Activated naive CD8-positive, alpha-beta T cell treated with anti-CD3 and anti-CD28 coated beads, Interleukin-2, amount 50 U/mL, for 16 hours (primary cell): ENCODE measurements around the gene TMEM150C.
"Not testable (repeated sequence)": the region's sequence is repeated elsewhere in the genome, so short reads cannot be mapped to it uniquely, and the experiment has no call there.

Experiments used
- DNase-seq: peaks from one replicate; pipeline ENCODE4 v3.0.0-alpha.2; 2020; ENCODE audit warnings: low read depth, low spot score

TMEM150C gene

DNA sequence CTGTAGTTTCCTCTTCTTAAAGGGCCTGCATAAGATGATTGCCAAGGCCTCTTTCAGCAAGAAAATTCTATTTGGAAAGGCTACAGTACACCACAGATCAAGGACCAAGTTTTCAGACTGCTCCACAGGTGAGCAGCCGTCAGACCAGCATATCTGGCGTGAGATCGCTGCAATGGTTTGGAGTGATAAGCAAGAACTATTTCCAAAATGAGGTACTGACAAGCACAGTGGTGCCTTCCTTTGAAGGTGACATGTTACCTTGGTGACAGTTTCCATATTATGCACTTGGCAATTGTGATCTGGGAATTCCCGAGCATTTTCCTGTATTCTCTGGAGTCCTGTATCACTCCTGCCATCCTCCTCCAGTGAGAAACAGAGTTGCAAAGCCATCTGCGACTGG lies 7.3 kb upstream of the TMEM150C start:
- no peak for DNase-seq

DNA sequence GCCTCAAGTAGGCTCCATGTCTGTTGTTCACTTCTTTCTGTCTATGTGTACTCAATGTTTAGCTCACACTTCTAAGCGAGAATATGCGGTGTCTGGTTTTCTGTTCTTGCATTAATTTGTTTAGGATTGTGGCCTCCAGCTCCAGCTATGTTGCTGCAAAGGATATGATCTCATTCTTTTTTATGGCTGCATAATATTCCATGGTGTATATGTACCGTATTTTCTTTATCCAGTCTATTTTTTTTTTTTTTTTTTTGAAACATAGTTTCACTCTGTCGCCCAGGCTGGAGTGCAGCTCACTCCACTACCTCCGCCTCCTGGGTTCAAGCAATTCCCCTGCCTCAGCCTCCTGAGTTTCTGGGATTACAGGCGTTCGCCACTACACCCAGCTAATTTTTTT lies 5.7 kb upstream of the TMEM150C start:
- no peak for DNase-seq

- DNase-seq: no peak
These were observed 721 bp upstream of the TMEM150C start for GRCh38 chr4:82562564-82562854.

DNA sequence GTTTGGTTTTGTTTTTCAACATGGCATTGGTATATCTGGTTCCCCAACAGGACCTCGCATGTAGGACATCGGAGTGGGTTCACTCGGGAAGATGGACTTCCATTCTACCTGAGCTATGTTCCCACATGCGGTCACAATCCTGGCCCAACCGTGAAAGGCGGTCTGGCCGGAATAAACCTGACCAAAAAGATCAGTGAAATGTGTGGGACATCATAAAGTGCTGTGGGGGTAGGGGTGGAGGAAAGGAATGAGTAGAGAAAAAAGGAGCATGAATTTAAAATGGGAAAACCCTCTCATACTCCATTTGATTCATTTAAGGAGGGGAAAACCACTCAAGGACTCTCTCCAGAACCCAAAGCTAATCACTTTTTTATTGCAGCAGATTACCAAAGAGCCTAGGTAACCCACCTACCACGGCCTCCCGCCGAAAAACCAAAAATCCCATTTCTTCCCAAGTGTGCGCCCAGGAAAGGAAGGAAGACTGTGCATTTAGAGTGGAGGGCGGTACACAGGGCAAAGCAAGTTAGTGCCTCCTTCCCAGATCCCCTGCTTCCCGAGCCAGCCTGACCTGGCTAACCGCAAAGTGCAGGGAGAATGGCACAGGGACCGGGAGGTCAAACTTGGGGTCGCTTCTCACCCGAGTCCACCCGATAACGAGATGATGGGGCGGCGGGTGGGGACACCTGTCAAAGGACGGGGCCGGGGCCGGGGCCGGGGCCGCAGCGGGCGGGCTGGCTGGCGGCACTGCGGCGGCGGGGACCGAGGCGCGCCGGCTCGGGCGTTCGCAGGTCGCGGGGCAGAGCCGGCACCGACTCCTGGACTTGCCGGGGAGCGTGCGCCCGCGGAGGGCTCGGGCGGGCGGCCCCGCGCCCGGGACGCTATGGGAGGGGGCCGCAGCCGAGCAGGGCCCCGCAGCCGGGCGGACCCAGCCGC lies 669 bp downstream of the TMEM150C start:
- no peak for DNase-seq

GRCh38 chr4:82559735-82560120 lies 2.1 kb downstream of the TMEM150C start:
- DNase-seq: no peak

DNA sequence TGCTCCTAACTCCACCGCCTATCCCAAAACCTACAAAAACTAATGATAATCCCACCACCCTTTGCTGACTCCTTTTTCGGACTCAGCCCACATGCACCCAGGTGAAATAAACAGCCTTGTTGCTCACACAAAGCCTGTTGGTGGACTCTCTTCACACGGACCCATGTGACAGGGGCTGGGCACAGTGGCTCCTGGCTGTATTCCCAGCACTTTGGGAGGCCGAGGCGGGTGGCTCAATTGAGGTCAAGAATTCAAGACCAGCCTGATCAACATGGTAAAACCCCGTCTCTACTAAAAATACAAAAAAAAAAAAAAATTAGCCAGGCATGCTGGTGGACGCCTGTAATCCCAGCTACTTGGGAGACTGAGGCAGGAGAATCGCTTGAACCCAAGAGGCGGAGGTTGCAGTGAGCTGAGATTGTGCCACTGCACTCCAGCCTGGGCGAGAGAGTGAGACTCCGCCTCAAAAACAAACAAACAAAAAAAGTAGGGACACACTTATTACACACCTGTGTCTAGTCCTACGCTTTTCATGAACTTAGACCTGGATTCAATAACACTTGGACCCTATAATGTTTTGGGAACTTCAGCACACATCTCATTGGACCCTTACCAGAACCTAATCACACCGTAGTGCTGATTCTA lies 2.6 kb downstream of the TMEM150C start:
- not testable (repeated sequence) for DNase-seq

DNA sequence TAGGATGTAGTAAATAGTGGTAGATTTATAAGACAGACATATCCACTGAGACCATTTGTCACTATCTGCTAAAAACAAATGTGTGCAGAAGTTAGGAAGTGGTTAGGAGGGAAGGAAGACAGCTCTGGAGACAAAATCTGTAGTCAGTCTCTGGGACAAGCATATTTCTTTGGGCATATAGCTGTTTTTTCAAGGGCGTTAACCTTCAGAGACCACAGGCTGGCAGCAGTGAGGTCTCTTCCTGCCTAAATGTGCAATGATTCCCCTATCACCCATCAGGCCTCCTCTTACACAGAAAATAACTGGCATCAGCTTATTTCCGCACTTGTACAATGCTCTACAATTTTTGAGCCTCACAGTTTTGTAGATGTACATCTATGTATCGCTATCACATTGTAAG lies 6.5 kb downstream of the TMEM150C start:
- DNase-seq: no peak

DNA sequence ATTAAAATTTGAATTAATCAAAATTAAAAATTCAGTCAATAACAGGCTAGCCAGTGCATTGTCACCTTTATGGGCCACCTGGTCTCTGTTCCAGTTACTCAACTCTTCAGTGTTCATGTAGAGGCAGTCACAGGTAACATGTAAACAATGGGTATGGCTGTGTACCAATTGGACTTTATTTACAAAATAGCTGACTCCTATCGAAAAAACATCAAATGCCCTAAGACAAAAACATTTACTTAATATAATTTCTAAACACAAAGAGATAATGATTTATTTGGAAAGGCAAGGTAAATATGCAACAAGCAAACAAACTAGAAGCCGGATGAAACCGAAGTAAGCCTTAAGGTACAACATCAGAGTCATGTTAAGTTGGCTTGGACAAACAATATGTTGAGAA lies 8.8 kb downstream of the TMEM150C start:
- DNase-seq: no peak

- no peak for DNase-seq
These were observed 10.1 kb downstream of the TMEM150C start for GRCh38 chr4:82551734-82552133.

GRCh38 chr4:82547850-82548249 lies 13.9 kb downstream of the TMEM150C start:
- not testable (repeated sequence) for DNase-seq

DNA sequence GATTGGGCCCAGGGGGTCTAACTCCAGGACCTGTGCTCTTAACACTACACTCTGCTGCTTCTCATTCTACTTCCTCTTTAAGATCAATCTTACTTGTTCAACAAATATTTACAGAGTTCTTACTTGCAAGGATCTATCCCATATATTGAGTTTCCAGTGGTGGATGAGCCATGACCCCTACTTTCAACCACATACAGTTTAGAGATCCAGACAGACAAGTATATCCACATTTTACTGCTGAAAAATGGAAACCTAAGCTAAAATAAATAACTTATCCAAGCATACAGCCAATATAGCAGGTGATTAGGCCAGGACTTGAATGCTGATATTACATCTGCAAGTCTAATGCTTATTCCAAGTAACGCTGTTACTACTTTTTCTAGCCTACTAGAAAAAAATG lies 18.7 kb downstream of the TMEM150C start:
- no peak for DNase-seq

DNA sequence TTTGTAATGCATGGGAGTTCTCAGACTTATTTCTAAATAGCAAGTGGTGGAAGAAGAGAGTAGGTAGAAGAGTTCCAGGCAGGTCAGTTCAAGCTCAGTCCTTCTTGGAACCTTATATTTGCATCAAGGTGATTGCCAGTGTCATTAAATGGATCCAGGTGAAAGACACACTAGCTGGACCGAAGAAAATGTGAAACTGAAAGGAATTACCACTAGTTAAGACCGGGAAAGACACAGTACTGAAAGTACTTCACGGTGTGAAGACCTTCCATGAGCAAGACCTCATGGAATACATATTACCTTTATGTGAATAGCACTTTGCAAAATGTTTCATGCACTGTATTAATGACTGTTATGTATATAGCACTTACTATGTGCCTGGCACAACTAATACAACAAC lies 19.1 kb downstream of the TMEM150C start:
- DNase-seq: no peak

GRCh38 chr4:82529322-82529721 lies 32.5 kb downstream of the TMEM150C start:
- no peak for DNase-seq

GRCh38 chr4:82528868-82529267 lies 32.9 kb downstream of the TMEM150C start:
- DNase-seq: no peak

DNA sequence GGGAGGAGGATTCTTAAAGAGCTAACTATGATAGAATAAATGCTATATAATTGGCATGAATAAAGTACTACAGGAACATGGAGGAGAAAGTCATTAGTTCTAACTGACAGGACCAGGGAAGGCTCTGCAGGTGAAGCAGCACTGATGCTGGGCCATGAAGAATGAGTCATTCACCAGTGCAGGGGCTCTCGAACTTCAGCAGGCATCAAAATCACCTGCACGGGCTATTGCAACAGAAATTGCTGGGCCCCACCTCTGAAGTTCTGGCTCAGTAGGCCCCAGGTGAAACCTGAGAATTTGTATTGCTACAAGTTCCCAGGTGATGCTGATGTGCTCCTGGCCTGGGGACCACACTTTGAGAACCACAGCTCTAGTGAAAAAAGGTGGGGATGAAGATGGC lies 33.7 kb downstream of the TMEM150C start:
- DNase-seq: no peak

DNA sequence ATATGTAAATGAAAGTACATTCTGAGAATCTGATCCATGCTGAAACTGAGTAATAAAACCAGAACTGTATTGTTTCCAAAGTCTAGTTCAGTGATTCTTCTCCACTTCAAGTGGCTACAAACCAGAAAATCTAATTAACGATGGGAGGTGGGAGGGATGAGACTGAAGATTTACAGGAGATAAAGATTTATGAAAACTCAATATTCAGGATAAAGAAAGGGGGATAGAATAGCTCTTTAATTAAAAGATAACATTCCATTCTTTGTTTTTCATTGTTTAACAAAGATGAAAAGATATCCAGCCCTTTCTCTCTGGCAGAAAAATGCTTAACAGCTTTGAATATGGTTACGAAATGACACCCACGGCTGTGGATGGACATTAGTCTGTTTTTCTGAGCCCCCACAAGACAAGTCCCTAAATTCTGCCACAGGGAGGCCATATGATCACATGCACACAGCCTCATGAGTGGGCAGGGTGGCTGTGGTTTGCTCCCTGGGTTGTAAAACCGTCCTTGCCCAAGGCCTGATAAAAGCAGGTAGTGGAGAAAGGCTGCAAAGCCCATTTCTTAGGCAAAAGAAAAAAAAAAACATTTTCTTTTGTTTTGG lies 36.4 kb downstream of the TMEM150C start:
- no peak for DNase-seq

- no peak for DNase-seq
These were observed 37.1 kb downstream of the TMEM150C start for GRCh38 chr4:82524570-82525152.

DNA sequence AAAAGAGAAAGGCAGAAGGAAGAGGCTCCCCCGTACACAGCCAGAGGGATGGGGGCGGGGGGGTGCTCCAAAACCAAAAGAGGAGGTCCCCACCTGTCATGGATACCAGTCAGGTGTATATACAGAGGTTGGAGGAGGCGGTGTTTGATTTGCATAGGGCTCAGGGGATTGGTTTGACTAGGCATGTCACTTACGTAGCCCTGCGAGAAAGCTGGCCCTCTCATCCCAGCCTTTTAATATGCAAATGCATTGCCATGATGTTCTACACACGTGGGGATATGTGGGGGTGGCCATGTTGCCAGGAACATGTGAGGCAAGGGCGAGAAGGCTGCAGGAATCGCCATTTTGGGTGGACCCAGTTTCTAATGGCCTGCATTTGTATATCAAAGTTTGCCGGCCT lies 38.6 kb downstream of the TMEM150C start:
- DNase-seq: no peak

DNA sequence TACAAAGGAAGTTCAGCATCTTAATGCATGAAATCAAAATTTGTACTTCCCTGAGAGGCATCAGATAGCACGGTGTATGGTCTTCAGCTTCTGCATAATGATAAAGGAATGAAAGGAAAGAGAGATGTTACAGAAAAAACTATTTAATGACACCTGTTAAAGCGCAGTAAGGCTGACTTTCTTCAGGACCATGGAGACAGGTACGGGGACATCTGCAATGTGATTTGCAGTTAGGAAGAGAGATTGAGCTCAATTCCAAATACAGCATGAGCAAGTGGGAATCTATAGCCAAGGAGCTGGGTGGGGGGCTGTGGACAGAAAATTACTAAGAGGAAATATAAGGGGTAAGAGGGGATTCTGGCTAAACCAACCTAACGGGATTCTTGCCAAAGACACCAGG lies 39.3 kb downstream of the TMEM150C start:
- DNase-seq: no peak

GRCh38 chr4:82521283-82521682 lies 40.5 kb downstream of the TMEM150C start:
- no peak for DNase-seq

DNA sequence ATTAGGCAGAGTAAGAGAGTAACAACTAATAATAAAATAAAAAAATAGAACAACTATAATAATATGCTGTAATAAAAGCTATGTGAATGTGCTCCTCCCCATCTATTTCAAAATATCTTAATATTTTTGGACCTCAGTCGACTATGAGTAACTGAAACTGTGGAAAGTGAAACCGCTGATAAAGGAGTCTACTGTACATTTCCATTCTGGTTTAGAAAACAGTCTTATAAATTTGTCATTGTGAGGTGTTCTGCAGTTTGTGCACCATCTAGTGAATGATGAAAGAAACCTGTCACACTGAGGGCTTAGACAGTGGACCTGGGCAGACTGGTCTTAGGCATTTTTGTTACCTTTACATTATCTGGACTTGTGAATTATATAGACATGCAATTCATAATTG lies 42.0 kb downstream of the TMEM150C start:
- DNase-seq: no peak

GRCh38 chr4:82519072-82519471 lies 42.7 kb downstream of the TMEM150C start:
- no peak for DNase-seq

- no peak for DNase-seq
These were observed 44.7 kb downstream of the TMEM150C start for GRCh38 chr4:82517043-82517442.
